Gastroesophageal sphincter (tissue), 4 donors: ENCODE data around the gene CCDC85C. TPM values are rescaled to one million over a fixed set of nuclear protein-coding genes. Genes with fewer than 3 reads are reported as not detected.

Experiments
- ATAC-seq: fragments of 150-250 bp; one replicate; pipeline ENCODE4 v1.9.1; 2016; ENCODE audit warnings: mild to moderate bottlenecking, moderate library complexity
- H3K27ac ChIP-seq, 4 donors: fragments of 200-600 bp; sonication (generic) in 3 of 4; 1 replicate in 3 of 4; 2 replicates in 1 of 4; pipeline ENCODE4 v1.5.1; 2016 to 2019
- H3K27me3 ChIP-seq: fragments of 200-600 bp; sonication (generic); one replicate; pipeline ENCODE4 v1.5.1; 2019
- H3K36me3 ChIP-seq, 2 donors: fragments of 200-600 bp; sonication (generic); one replicate each; pipeline ENCODE4 v1.5.1; 2019; ENCODE audit warnings: control low read depth in 1 of 2
- H3K4me1 ChIP-seq, 3 donors: fragments of 200-600 bp; sonication (generic); 1 replicate in 2 of 3; 2 replicates in 1 of 3; pipeline ENCODE4 v1.5.1; 2016 to 2019; ENCODE audit warnings: control low read depth in 2 of 3
- H3K4me3 ChIP-seq, 2 donors: fragments of 200-600 bp; sonication (generic); one replicate each; pipeline ENCODE4 v1.5.1; 2019; ENCODE audit warnings: mild to moderate bottlenecking in 1 of 2, moderate library complexity in 1 of 2
- H3K9me3 ChIP-seq, 3 donors: fragments of 200-600 bp; sonication (generic); one replicate each; pipeline ENCODE4 v1.5.1; 2017 to 2019; ENCODE audit warnings: control low read depth in 2 of 3
- EP300 ChIP-seq: sonication (generic); formaldehyde crosslinking; IDR thresholded peaks from one replicate; pipeline ENCODE4 v1.6.1; 2017; ENCODE audit warnings: antibody characterized with exemption, mild to moderate bottlenecking
- POLR2A ChIP-seq, 2 donors: fragments of 450-650 bp; IDR thresholded peaks; one replicate each; pipeline ENCODE4 v1.6.1; 2017; ENCODE audit warnings: antibody characterized with exemption in 2 of 2, mild to moderate bottlenecking in 2 of 2, moderate library complexity in 1 of 2
- POLR2AphosphoS5 ChIP-seq: sonication (generic); formaldehyde crosslinking; IDR thresholded peaks from one replicate; pipeline ENCODE4 v1.6.1; 2017; ENCODE audit warnings: antibody characterized with exemption
- WGBS, 2 donors: methylation state at CpG; one replicate each; pipeline ENCODE4 v1.1.5; 2018; ENCODE audit warnings: low coverage in 1 of 2; 5-methylcytosine and 5-hydroxymethylcytosine counted together
- total RNA-seq, 4 donors: library from RNA; depleted of rRNA; stranded (reverse); fragments of >200 nt; gene quantifications; one replicate each; pipeline ENCODE4 v1.1.0, GENCODE V29; 2016
- TF ChIP-seq, protein P1 (sequence below), 4 experiments: fragments of 200-600 bp in 2 of 4; fragments of 450-650 bp in 2 of 4; sonication (generic) in 1 of 4; IDR thresholded peaks; one replicate each; pipeline ENCODE4 v1.5.1; 2017 to 2019; ENCODE audit warnings: antibody characterized with exemption in 4 of 4, mild to moderate bottlenecking in 2 of 4, moderate library complexity in 2 of 4

The CCDC85C gene
- total RNA-seq, 4 donors from 2014 or later: 14.0 to 58.2 (median 25.0) TPM

DNA sequence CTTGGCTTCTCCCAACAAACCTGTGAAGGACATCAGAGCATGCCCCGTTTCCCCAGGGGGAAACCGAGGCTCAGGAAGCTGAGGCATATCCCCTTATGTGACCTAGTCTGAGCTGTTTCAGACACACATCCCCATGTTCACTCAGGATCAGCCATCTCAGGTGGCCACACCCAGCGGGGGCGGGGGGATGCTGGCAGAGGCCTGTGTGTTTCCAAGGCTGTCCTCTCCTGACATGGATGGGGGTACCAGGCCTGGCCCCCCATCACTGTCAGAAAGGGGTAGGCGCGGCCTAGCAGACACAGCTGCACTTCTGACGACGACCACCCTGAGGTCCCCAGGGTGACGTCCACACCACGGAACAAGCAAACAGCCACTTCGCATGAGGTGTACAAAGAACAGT lies 22.1 kb downstream of the CCDC85C start:
- no peaks in the 10 kb centered on the region for H3K9me3 ChIP-seq
- H3K27me3 ChIP-seq: no peaks in the 10 kb centered on the region
- WGBS, 2 donors: 100% methylated on average over 2 of the region's 11 CpGs; no CpG with 5 or more reads in 1 of the 2 donors
- ATAC-seq: no peak
- H3K27ac ChIP-seq: peak overlapping the region in 2 of 4 donors; percentile 85 to 86
- no peak overlapping the region for H3K4me3 ChIP-seq
- H3K4me1 ChIP-seq: peaks cover 3 to 71% (median 30%) of the 10 kb centered on the region in 3 donors
- TF ChIP-seq POLR2A (IDR thresholded peaks at IDR 0.05) (no peak), EP300 (no peak), POLR2AphosphoS5 (no peak)
- TF ChIP-seq, protein P1, sequence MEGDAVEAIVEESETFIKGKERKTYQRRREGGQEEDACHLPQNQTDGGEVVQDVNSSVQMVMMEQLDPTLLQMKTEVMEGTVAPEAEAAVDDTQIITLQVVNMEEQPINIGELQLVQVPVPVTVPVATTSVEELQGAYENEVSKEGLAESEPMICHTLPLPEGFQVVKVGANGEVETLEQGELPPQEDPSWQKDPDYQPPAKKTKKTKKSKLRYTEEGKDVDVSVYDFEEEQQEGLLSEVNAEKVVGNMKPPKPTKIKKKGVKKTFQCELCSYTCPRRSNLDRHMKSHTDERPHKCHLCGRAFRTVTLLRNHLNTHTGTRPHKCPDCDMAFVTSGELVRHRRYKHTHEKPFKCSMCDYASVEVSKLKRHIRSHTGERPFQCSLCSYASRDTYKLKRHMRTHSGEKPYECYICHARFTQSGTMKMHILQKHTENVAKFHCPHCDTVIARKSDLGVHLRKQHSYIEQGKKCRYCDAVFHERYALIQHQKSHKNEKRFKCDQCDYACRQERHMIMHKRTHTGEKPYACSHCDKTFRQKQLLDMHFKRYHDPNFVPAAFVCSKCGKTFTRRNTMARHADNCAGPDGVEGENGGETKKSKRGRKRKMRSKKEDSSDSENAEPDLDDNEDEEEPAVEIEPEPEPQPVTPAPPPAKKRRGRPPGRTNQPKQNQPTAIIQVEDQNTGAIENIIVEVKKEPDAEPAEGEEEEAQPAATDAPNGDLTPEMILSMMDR (IDR thresholded peaks at IDR 0.05): no peak
- no peaks in the 10 kb centered on the region for H3K36me3 ChIP-seq

DNA sequence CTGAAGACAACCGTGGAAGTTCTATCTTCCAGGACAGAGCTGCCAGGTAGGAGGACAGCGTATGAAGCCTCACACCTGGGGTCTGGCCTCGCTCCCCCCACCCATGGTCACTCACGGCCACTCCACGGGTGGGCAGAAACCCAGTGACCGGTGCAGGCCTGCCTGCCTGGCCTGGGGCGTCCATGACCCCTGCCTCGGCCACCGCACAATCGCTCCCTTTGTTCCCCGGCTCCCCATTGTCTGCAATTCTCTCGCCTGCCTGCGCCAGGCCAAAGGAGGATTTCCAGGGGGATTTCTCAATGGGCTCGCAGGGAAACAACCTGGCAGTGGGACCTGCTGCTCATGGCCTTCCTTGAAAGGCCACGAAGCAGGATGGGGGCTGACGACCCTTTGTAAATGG lies 22.6 kb downstream of the CCDC85C start:
- Histone ChIP-seq H3K4me1 (peaks cover 4 to 71% (median 33%) of the 10 kb centered on the region in 3 donors), H3K27ac (peak overlapping the region in 3 of 4 donors; percentile 85 to 88 (median 86)), H3K4me3 (no peak overlapping the region), H3K36me3 (no peaks in the 10 kb centered on the region), H3K27me3 (no peaks in the 10 kb centered on the region), H3K9me3 (no peaks in the 10 kb centered on the region)
- ATAC-seq: no peak
- TF ChIP-seq POLR2A (IDR thresholded peaks at IDR 0.05) (no peak), EP300 (no peak), POLR2AphosphoS5 (no peak)
- TF ChIP-seq, protein P1 (IDR thresholded peaks at IDR 0.05): no peak
- 93 to 100% methylated on average over 1 to 3 of the region's 16 CpGs for WGBS, 2 donors

- TF ChIP-seq, protein P1 (IDR thresholded peaks at IDR 0.05): no peak
- TF ChIP-seq POLR2AphosphoS5: peak; percentile 63
- H3K9me3 ChIP-seq: no peaks in the 10 kb centered on the region
- no peaks in the 10 kb centered on the region for H3K36me3 ChIP-seq
- no peaks in the 10 kb centered on the region for H3K27me3 ChIP-seq
- peak overlapping the region; percentile 2 to 88 (median 86) for H3K27ac ChIP-seq
- ATAC-seq: peak; percentile 14
- no CpG with 5 or more reads among the region's 14 CpGs for WGBS, 2 donors
- H3K4me1 ChIP-seq: peaks cover 8 to 75% (median 44%) of the 10 kb centered on the region in 3 donors
- no peak overlapping the region for H3K4me3 ChIP-seq
These were observed 24.0 kb downstream of the CCDC85C start for GRCh38 chr14:99579903-99580571.

GRCh38 chr14:99579120-99579836 lies 24.7 kb downstream of the CCDC85C start:
- WGBS, 2 donors: 0% methylated on average over 1 of the region's 11 CpGs; no CpG with 5 or more reads in 1 of the 2 donors
- no peak for ATAC-seq
- TF ChIP-seq POLR2A (IDR thresholded peaks at IDR 0.05): no peak
- TF ChIP-seq, protein P1 (IDR thresholded peaks at IDR 0.05): no peak
- TF ChIP-seq POLR2AphosphoS5: no peak
- no peak for TF ChIP-seq EP300
- Histone ChIP-seq H3K9me3 (no peaks in the 10 kb centered on the region), H3K27me3 (no peaks in the 10 kb centered on the region), H3K4me1 (peaks cover 15 to 82% (median 52%) of the 10 kb centered on the region in 3 donors), H3K36me3 (no peaks in the 10 kb centered on the region), H3K4me3 (no peak overlapping the region), H3K27ac (peak overlapping the region; percentile 1 to 88 (median 86))
